WI38 (cell line): Measurements from ENCODE around the gene BMPR1B.

Source experiments
- H3K4me3 ChIP-seq: 2 replicates; pipeline ENCODE4 v1.5.1; 2011; ENCODE audit warnings: low read depth, mild to moderate bottlenecking, control low read depth, low read length
- CTCF ChIP-seq: IDR thresholded peaks from 2 replicates; pipeline ENCODE4 v1.5.1; 2012; ENCODE audit warnings: low read depth, mild to moderate bottlenecking, control low read depth, low read length

The BMPR1B gene

GRCh38 chr4:95108883-95109421 lies 351.2 kb downstream of the BMPR1B start:
- no peak for TF ChIP-seq CTCF

GRCh38 chr4:95114521-95114920 lies 356.8 kb downstream of the BMPR1B start:
- TF ChIP-seq CTCF = no peak
- no peak overlapping the region for H3K4me3 ChIP-seq

More at GRCh38 chr4:95108883-95109421, 351.2 kb downstream of the BMPR1B start:
- no peak overlapping the region for H3K4me3 ChIP-seq

GRCh38 chr4:95118497-95118896 lies 360.7 kb downstream of the BMPR1B start:
- no peak overlapping the region for H3K4me3 ChIP-seq
- TF ChIP-seq CTCF = no peak

- no peak for TF ChIP-seq CTCF
- no peak overlapping the region for H3K4me3 ChIP-seq
Measured at GRCh38 chr4:95120456-95120855, 362.7 kb downstream of the BMPR1B start.

- no peak overlapping the region for H3K4me3 ChIP-seq
- TF ChIP-seq CTCF = no peak
Measured at GRCh38 chr4:95122001-95122400, 364.2 kb downstream of the BMPR1B start.

GRCh38 chr4:95124906-95125504 lies 367.2 kb downstream of the BMPR1B start:
- TF ChIP-seq CTCF = peak; percentile 52
- no peak overlapping the region for H3K4me3 ChIP-seq

- H3K4me3 ChIP-seq = no peak overlapping the region
- TF ChIP-seq CTCF = no peak
Measured at GRCh38 chr4:95129031-95129430, 371.3 kb downstream of the BMPR1B start.
